K562 (cell line): Measurements from ENCODE around the gene SETDB2. TPM values are rescaled to one million over a fixed set of nuclear protein-coding genes. Genes with fewer than 3 reads are reported as not detected.

ENCODE experiments used
- CHD7 ChIP-seq: fragments of 200-600 bp; sonication (generic); IDR thresholded peaks from one replicate; pipeline ENCODE4 v1.6.1; 2012; ENCODE audit warnings: mild to moderate bottlenecking, low read depth, low read length, inconsistent platforms
- ELF1 ChIP-seq: fragments of 200-800 bp; sonication (Bioruptor generic); IDR thresholded peaks from 2 replicates; pipeline ENCODE4 v1.6.1; 2016; ENCODE audit warnings: missing genetic modification characterization, missing compliant biosample characterization
- NCOA6 ChIP-seq: fragments of 450-650 bp; IDR thresholded peaks from 2 replicates; pipeline ENCODE4 v1.6.1; 2017; ENCODE audit warnings: mild to moderate bottlenecking
- RFX7 ChIP-seq: fragments of 250-450 bp; sonication (Bioruptor Pico); IDR thresholded peaks from 2 replicates; pipeline ENCODE4 v1.5.1; 2021; ENCODE audit warnings: mild to moderate bottlenecking
- RHOXF2B ChIP-seq: fragments of 250-450 bp; sonication (Bioruptor Pico); conservative IDR thresholded peaks from 2 replicates; pipeline ENCODE4 v1.5.1; 2021
- SMC3 ChIP-seq: conservative IDR thresholded peaks from 2 replicates; pipeline ENCODE4 v1.6.1; 2011; ENCODE audit warnings: low read depth, low read length, improper control_type of control experiment; ENCODE audit not compliant: insufficient read depth
- SREBF2 ChIP-seq: sonication (generic); formaldehyde crosslinking; IDR thresholded peaks from 2 replicates; pipeline ENCODE4 v1.4.0; 2020; ENCODE audit warnings: mild to moderate bottlenecking, missing genetic modification reagents
- ZFP36 ChIP-seq: fragments of 150-350 bp; IDR thresholded peaks from 2 replicates; pipeline ENCODE4 v1.6.1; 2018; ENCODE audit warnings: low read length, low read depth; ENCODE audit not compliant: partially characterized antibody
- ZFPM2 ChIP-seq: fragments of 250-450 bp; sonication (Bioruptor Pico); IDR thresholded peaks from 2 replicates; pipeline ENCODE4 v1.5.1; 2022; ENCODE audit warnings: mild to moderate bottlenecking
- ZNF277 ChIP-seq: fragments of 250-450 bp; sonication (Bioruptor Pico); IDR thresholded peaks from 2 replicates; pipeline ENCODE4 v1.8.0; 2022; ENCODE audit warnings: inconsistent platforms, mild to moderate bottlenecking, moderate library complexity, borderline replicate concordance
- polyA plus RNA-seq, 8 experiments: library from polyadenylated mRNA; depleted of rRNA in 4 of 8; stranded (reverse) in 5 of 8; unstranded in 3 of 8; fragments of >200 nt; fragmentation: Nextera tagmentation in 2 of 8; fragmentation: Illumina TruSeq in 1 of 8; extraction: Ambion mirVana in 2 of 8; extraction: Trizol in 1 of 8; gene quantifications; 2 replicates each; pipeline versions ENCODE4 v1.2.1 to v1.2.3, GENCODE V29; 2011 to 2014; ENCODE audit warnings: inconsistent platforms in 1 of 8, missing spikeins in 1 of 8
- total RNA-seq, 7 experiments: library from RNA; depleted of rRNA in 6 of 7; stranded (reverse); fragments of >200 nt in 6 of 7; fragmentation: Illumina TruSeq in 2 of 7; extraction: Trizol in 2 of 7; gene quantifications; 2 replicates each; pipeline versions ENCODE4 v1.2.1 to v1.2.3, GENCODE V29; 2011 to 2021; ENCODE audit warnings: low replicate concordance in 1 of 7
- TF ChIP-seq, protein P1 (sequence below): fragments of 250-450 bp; sonication (Bioruptor Pico); IDR thresholded peaks from 2 replicates; pipeline ENCODE4 v1.8.0; 2022; ENCODE audit warnings: moderate library complexity, mild to moderate bottlenecking, inconsistent platforms
- TF ChIP-seq, protein P2 (sequence below), 2 experiments: fragments of 450-650 bp in 1 of 2; sonication (generic) in 1 of 2; formaldehyde crosslinking in 1 of 2; IDR thresholded peaks in 1 of 2; conservative IDR thresholded peaks in 1 of 2; 2 replicates each; pipeline versions ENCODE4 v1.6.1 to v1.8.1; 2016 to 2023; ENCODE audit warnings: mild to moderate bottlenecking in 2 of 2, moderate library complexity in 2 of 2, inconsistent platforms in 1 of 2, missing genetic modification reagents in 1 of 2

Gene SETDB2
- total and polyA plus RNA-seq, 9 of the 15 experiments (the other 6 are each of a cell fraction or from before 2014, with no cell fraction given) = 1.0 to 9.0 (median 6.1) TPM

DNA sequence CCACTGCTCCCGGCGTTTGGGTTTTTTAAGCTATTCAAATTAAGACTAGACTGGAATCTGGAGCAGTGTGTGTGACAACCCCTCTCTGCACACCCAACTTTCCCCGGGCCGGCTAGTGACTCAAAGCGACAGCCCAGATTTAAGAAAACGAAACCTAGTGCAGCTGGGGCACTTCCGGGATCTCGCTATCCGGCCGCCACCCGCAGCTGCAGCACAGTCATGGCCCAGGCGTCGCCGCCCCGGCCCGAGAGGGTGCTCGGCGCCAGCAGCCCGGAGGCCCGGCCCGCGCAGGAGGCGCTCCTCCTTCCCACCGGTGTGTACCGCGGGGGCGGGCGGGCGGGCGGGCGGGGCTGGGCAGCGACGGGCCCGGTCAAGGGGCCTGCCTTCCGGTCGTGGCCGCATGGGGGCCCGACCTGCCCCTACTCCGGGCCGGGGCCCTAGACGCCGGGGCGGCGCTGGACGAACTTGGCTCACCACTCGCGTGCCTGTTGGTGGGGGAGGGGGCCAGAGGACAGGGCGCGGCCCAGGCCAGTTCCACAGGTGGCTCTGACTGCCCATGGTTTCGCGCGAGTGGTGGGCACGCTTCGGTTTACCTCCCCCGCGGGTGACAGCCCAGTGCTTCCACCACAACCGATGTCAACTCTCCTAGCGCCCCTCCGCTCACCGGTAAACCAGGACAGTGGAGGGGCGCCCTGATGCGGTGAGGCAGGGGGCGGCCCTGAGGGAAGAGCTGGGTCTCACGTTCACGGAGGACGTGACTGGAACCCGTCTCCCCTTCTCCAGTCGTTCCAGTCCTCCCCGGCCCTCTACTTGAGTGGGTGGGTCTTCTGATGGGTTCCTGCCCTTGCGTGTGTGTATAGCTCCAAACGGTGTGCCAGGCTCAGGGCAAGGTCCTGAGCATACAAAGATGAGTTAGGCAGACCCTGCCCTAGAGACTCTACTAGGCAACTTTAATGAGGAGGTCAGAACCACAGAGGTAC lies 52.0 kb downstream of the SETDB2 start, which contains the start of gene PHF11 (continued):
- no peak for TF ChIP-seq CHD7
- TF ChIP-seq NCOA6 = no peak
- TF ChIP-seq ZNF277 (CRISPR knock-in tag) = no peak
- no peak for TF ChIP-seq SREBF2 (CRISPR knock-in tag)
- no peak for TF ChIP-seq ZFP36
- no peak for TF ChIP-seq SMC3
- no peak for TF ChIP-seq RHOXF2B (CRISPR knock-in tag)
- TF ChIP-seq, protein P1, sequence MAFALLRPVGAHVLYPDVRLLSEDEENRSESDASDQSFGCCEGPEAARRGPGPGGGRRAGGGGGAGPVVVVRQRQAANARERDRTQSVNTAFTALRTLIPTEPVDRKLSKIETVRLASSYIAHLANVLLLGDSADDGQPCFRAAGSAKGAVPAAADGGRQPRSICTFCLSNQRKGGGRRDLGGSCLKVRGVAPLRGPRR (CRISPR knock-in tag) = no peak
- TF ChIP-seq ZFPM2 (CRISPR knock-in tag) = no peak
- TF ChIP-seq RFX7 (CRISPR knock-in tag) = no peak
- TF ChIP-seq, protein P2, sequence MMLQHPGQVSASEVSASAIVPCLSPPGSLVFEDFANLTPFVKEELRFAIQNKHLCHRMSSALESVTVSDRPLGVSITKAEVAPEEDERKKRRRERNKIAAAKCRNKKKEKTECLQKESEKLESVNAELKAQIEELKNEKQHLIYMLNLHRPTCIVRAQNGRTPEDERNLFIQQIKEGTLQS (IDR thresholded peaks at IDR 0.05) = no peak
- TF ChIP-seq, protein P2 (CRISPR knock-in tag; conservative IDR thresholded peaks at IDR 0.05) = no peak
- peak; percentile 89 for TF ChIP-seq ELF1
